Amniotic epithelial cell (primary cell): ENCODE results near the gene ZNHIT6.
A peak's percentile ranks its signal among the peaks of the same experiment; 100 is the strongest.

Experiments used
- DNase-seq: peaks from one replicate; pipeline ENCODE4 v3.0.0-alpha.2; 2010; ENCODE audit warnings: low read depth

The ZNHIT6 gene

GRCh38 chr1:85621430-85621829 is 86.8 kb downstream of the ZNHIT6 start:
- no peak for DNase-seq

DNA sequence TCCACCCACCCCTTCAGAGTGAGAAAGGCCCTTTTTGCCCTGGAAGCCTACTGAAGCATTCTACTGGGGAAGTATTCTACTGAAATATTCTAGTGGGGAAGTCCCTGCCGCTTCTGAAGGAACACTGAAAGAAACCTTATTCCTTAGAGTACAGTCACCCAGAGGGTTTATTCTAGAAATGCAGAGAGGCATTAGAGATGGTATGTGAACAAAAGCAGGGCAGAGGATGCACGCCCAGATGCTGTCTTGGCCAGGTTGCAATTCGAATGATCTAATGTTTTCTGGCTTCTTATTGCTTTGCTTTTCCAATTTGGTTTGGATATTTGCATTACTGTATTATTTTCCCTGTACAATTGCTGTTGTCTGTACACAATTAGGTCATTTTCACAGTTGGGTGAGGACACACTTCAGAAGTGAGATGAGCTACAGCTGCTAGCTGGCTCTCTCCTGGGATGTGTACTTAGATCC is 90.6 kb downstream of the ZNHIT6 start:
- DNase-seq, result no peak

- no peak for DNase-seq
These were observed 91.5 kb downstream of the ZNHIT6 start for GRCh38 chr1:85616736-85617135.

DNA sequence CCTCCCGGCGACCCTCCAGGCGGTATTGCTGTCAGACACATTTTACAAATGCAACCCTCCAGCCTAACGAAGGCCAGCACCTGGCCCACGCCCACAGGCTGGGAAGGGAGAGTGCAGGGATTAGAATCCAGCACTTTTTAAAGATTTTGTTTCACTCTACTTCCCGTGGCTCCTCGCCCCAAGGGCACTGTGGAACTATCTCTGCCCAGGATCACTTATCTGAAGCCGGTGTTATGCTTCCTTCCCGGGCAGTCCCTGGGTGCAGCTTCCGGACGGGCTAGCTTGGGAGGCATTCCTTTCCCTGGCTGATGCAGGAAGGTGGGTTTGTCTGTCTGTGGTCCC is 91.9 kb downstream of the ZNHIT6 start:
- no peak for DNase-seq

- DNase-seq, result no peak
These were observed 92.5 kb downstream of the ZNHIT6 start for GRCh38 chr1:85615586-85616363.

GRCh38 chr1:85612704-85613361 is 95.4 kb downstream of the ZNHIT6 start:
- peak; percentile 98 for DNase-seq

GRCh38 chr1:85611856-85612255 is 96.4 kb downstream of the ZNHIT6 start:
- DNase-seq, result peak; percentile 100

GRCh38 chr1:85611425-85611824 is 96.8 kb downstream of the ZNHIT6 start:
- DNase-seq, result peak; percentile 88

DNA sequence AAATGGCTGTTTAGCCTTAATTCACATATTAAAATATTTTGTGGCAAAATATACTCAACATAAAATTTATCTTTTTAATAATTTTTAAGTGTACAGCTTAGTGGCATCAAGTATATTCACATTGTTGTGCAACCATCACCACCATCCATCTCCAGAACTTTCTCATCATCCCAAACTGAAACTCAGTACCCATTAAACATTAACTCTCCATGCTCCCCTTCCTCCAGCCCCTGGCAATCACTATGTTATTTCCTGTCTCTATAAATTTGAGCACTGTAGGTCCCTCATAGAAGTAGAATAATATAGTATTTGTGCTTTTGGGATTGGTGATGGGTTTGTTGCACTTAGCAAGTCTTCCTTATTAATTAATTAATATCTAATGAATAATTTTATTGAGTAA is 98.3 kb downstream of the ZNHIT6 start:
- no peak for DNase-seq

DNA sequence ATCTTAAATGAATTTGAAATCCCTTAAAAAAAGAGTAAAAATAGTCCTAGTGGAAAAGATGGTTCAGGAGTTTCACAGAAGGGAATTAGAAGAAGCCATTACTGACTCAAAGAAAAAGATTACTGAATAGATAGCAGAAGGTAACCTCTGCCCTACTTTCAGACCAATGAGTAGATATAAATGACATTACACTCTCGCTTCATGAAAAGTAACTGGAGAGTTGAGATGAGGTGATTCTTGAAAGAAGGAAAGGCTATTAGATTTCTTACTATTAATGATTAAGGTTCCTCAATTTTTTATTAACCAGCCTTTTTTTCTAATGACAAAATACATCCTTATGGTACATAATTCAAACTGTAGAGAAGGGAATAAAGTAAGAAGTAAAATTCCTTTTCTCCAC is 99.4 kb downstream of the ZNHIT6 start:
- DNase-seq, result peak; percentile 49

- DNase-seq, result no peak
These were observed 100.3 kb downstream of the ZNHIT6 start for GRCh38 chr1:85607921-85608265.

GRCh38 chr1:85607126-85607920 is 100.9 kb downstream of the ZNHIT6 start:
- DNase-seq, result peak; percentile 99

DNA sequence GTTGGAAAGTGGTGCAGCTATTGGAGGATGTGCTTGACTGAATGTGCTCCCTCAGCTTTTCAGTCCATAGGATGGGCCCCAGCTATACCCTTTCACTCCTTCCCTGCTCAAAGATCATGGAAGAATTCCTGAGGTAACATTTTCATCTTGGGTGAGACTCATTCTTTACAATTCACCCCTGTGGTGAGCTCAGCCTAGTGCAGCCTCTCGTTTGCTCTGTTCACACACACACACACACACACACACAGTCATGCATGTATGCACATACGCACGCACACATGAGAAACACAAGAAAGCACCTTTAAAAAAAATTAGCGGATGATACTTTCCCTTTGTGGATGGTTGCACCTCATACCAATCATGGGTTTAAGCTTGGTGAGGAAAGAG is 101.8 kb downstream of the ZNHIT6 start:
- peak; percentile 29 for DNase-seq

- DNase-seq, result no peak
These were observed 102.5 kb downstream of the ZNHIT6 start for GRCh38 chr1:85605484-85606413.

DNA sequence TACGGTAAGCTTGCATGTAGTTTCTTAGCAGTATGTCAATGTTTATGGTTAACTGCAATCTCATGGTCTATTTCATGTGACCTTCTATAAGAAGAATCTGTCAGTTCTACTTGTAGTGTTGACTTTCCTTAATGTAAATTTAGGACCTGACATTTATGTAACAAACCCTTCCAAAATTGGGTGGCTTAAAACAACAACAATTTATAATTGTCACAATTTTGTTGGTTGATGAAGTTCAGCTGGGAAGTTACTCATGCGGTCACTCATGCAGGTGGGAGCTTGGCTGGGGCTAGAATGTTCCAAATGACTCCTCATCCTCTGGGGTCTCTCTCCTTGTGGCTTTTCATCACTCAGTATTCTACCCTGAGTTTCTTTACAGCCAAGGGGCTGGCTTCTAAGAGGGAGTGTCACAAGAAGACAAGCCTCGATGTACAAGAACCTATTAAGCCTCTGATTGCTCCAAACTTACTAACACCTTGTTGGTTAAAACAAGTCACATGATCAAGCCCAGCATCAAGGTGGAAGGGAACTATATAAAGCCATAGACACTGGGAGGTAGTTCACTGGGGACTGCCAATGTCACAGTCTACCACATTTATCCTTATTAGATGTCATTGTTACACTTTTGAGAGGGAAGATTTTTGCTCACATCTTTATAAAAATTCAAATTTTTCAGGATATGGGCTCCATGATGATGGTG is 103.8 kb downstream of the ZNHIT6 start:
- DNase-seq, result no peak

- DNase-seq, result no peak
These were observed 105.0 kb downstream of the ZNHIT6 start for GRCh38 chr1:85603086-85603880.

DNA sequence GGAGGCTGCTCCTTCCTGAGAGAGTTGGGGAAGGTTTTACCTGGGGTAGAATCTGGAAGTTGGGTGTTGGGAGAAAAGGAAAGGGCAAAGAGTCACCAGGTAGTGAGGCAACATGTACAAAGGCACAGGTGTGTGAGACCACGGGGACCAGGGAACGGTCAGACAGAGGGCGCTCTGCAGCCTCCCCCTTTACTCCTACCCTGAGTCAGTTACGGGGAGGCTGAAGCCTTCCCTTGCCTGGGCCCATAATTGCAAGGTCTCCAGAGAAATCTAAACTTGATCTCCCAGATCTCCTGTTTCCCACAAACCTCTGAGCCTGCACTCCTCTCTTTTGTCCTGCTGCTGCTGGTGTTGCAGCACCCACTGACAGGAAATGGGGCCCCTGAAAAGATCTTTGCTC is 105.7 kb downstream of the ZNHIT6 start:
- DNase-seq, result no peak

DNA sequence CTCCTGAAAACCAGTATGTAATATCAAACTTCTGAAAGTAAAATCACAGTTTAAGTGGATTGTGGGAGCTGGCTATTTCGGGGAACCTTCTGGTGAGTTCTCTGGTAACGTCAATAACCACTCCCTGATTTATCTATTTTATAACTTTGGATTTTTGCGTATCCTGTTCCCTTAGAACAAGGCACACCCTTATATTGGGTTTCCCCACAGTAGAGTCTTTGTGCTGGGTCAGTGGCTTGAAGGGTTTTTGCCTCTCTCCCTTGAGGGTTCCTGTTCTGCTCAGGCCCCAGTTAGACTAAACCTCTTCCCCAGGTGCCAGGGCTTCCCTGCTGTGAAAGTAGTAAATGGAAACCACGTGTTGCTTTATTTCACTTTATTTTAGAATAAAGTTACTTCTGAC is 106.3 kb downstream of the ZNHIT6 start:
- no peak for DNase-seq

DNA sequence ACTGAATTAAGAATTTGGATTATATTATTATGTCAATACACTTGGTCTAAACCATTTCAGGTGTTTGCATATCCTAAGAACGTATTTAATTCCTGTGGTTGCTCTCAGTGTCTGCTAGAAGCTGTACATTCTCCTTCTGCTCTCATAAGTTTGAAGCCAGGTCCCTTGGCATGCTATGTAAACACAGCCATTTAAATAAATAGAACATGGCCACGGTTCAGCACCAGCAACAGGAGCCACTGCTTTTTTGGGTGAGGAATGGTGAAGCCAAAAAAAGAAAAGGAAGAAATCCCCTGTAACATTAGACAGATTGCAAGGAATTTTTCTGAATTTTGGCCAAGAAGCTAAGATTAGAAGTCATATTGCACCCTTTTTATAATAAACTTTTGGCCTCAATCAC is 108.6 kb downstream of the ZNHIT6 start:
- no peak for DNase-seq
